HEK293 (cell line): ENCODE measurements around the gene DST.

Experiments used
- EGR2 ChIP-seq: fragments of 450-650 bp; formaldehyde crosslinking; IDR thresholded peaks from 2 replicates; pipeline ENCODE4 v1.5.1; 2016; ENCODE audit warnings: low read depth, missing biosample characterization, missing genetic modification characterization
- HOXD13 ChIP-seq: sonication (generic); formaldehyde crosslinking; IDR thresholded peaks from 2 replicates; pipeline ENCODE4 v1.8.0; 2022; ENCODE audit warnings: missing genetic modification reagents, borderline replicate concordance
- KLF7 ChIP-seq: fragments of 450-650 bp; formaldehyde crosslinking; IDR thresholded peaks from 2 replicates; pipeline ENCODE4 v1.5.1; 2016; ENCODE audit warnings: missing biosample characterization, missing genetic modification characterization, borderline replicate concordance
- OSR2 ChIP-seq: fragments of 450-650 bp; formaldehyde crosslinking; IDR thresholded peaks from 2 replicates; pipeline ENCODE4 v1.5.1; 2016; ENCODE audit warnings: missing biosample characterization, missing genetic modification characterization
- ZBTB1 ChIP-seq: fragments of 450-650 bp; formaldehyde crosslinking; IDR thresholded peaks from 2 replicates; pipeline ENCODE4 v1.5.1; 2016; ENCODE audit warnings: missing biosample characterization, missing genetic modification characterization
- ZEB2 ChIP-seq: fragments of 450-650 bp; formaldehyde crosslinking; IDR thresholded peaks from 2 replicates; pipeline ENCODE4 v1.5.1; 2016; ENCODE audit warnings: missing biosample characterization, missing genetic modification characterization
- ZIC2 ChIP-seq: fragments of 450-650 bp; formaldehyde crosslinking; IDR thresholded peaks from 2 replicates; pipeline ENCODE4 v1.5.1; 2016; ENCODE audit warnings: missing biosample characterization, missing genetic modification characterization
- ZNF114 ChIP-seq: fragments of 450-650 bp; formaldehyde crosslinking; IDR thresholded peaks from 2 replicates; pipeline ENCODE4 v1.5.0; 2017; ENCODE audit warnings: missing biosample characterization, missing genetic modification characterization
- ZNF174 ChIP-seq: fragments of 450-650 bp; formaldehyde crosslinking; IDR thresholded peaks from 2 replicates; pipeline ENCODE4 v1.5.0; 2017; ENCODE audit warnings: missing biosample characterization, mild to moderate bottlenecking, missing genetic modification characterization
- ZNF211 ChIP-seq: fragments of 450-650 bp; formaldehyde crosslinking; IDR thresholded peaks from 2 replicates; pipeline ENCODE4 v1.5.1; 2016; ENCODE audit warnings: low read depth, missing biosample characterization, missing genetic modification characterization
- ZNF239 ChIP-seq: fragments of 450-650 bp; formaldehyde crosslinking; IDR thresholded peaks from 2 replicates; pipeline ENCODE4 v1.5.1; 2016; ENCODE audit warnings: missing biosample characterization, missing genetic modification characterization
- ZNF248 ChIP-seq: fragments of 450-650 bp; formaldehyde crosslinking; IDR thresholded peaks from 2 replicates; pipeline ENCODE4 v1.5.1; 2017; ENCODE audit warnings: missing biosample characterization, missing genetic modification characterization
- ZNF354C ChIP-seq: fragments of 450-650 bp; formaldehyde crosslinking; IDR thresholded peaks from 2 replicates; pipeline ENCODE4 v1.5.1; 2016; ENCODE audit warnings: missing biosample characterization, missing genetic modification characterization, low read depth, borderline replicate concordance
- ZNF366 ChIP-seq: fragments of 450-650 bp; formaldehyde crosslinking; conservative IDR thresholded peaks from 2 replicates; pipeline ENCODE4 v1.5.1; 2016; ENCODE audit warnings: missing biosample characterization, missing genetic modification characterization
- ZNF48 ChIP-seq: fragments of 450-650 bp; formaldehyde crosslinking; IDR thresholded peaks from 2 replicates; pipeline ENCODE4 v1.5.1; 2016; ENCODE audit warnings: missing biosample characterization, missing genetic modification characterization
- ZNF529 ChIP-seq: fragments of 450-650 bp; formaldehyde crosslinking; IDR thresholded peaks from 2 replicates; pipeline ENCODE4 v1.5.1; 2017; ENCODE audit warnings: missing genetic modification characterization, missing biosample characterization; ENCODE audit not compliant: insufficient replicate concordance
- ZNF549 ChIP-seq: fragments of 450-650 bp; IDR thresholded peaks from 2 replicates; pipeline ENCODE4 v1.5.1; 2018; ENCODE audit warnings: missing biosample characterization, missing genetic modification characterization, mild to moderate bottlenecking, inconsistent platforms, moderate library complexity
- ZNF558 ChIP-seq: fragments of 450-650 bp; formaldehyde crosslinking; IDR thresholded peaks from 2 replicates; pipeline ENCODE4 v1.5.1; 2016; ENCODE audit warnings: missing biosample characterization, missing genetic modification characterization
- ZNF624 ChIP-seq: fragments of 450-650 bp; formaldehyde crosslinking; IDR thresholded peaks from 2 replicates; pipeline ENCODE4 v1.5.1; 2017; ENCODE audit warnings: missing biosample characterization, missing genetic modification characterization
- ZNF626 ChIP-seq: fragments of 450-650 bp; sonication (Bioruptor Pico); formaldehyde crosslinking; IDR thresholded peaks from 2 replicates; pipeline ENCODE4 v1.5.1; 2018; ENCODE audit warnings: missing biosample characterization, missing genetic modification characterization, inconsistent platforms
- ZNF629 ChIP-seq: fragments of 450-650 bp; formaldehyde crosslinking; IDR thresholded peaks from 2 replicates; pipeline ENCODE4 v1.5.1; 2017; ENCODE audit warnings: missing biosample characterization, missing genetic modification characterization
- ZNF658 ChIP-seq: fragments of 450-650 bp; formaldehyde crosslinking; IDR thresholded peaks from 2 replicates; pipeline ENCODE4; 2016; ENCODE audit warnings: missing biosample characterization, missing genetic modification characterization
- ZNF664 ChIP-seq: fragments of 450-650 bp; formaldehyde crosslinking; IDR thresholded peaks from 2 replicates; pipeline ENCODE4 v1.5.1; 2016; ENCODE audit warnings: missing biosample characterization, missing genetic modification characterization
- ZNF768 ChIP-seq: fragments of 450-650 bp; formaldehyde crosslinking; IDR thresholded peaks from 2 replicates; pipeline ENCODE4 v1.5.1; 2018; ENCODE audit warnings: missing biosample characterization, mild to moderate bottlenecking, missing genetic modification characterization
- ZNF776 ChIP-seq: fragments of 450-650 bp; formaldehyde crosslinking; IDR thresholded peaks from 2 replicates; pipeline ENCODE4 v1.5.0; 2017; ENCODE audit warnings: missing biosample characterization, missing genetic modification characterization, borderline replicate concordance
- ZNF837 ChIP-seq: fragments of 450-650 bp; formaldehyde crosslinking; IDR thresholded peaks from 2 replicates; pipeline ENCODE4 v1.5.1; 2016; ENCODE audit warnings: missing biosample characterization, missing genetic modification characterization
- TF ChIP-seq, protein P1 (sequence below): fragments of 450-650 bp; IDR thresholded peaks from 2 replicates; pipeline ENCODE4 v1.5.1; 2018; ENCODE audit warnings: missing biosample characterization, mild to moderate bottlenecking, missing genetic modification characterization
- TF ChIP-seq, protein P2 (sequence below): fragments of 450-650 bp; formaldehyde crosslinking; IDR thresholded peaks from 2 replicates; pipeline ENCODE4 v1.5.1; 2016; ENCODE audit warnings: missing biosample characterization, missing genetic modification characterization
- TF ChIP-seq, protein P3 (sequence below): fragments of 450-650 bp; formaldehyde crosslinking; IDR thresholded peaks from 2 replicates; pipeline ENCODE4; 2016; ENCODE audit warnings: missing biosample characterization, missing genetic modification characterization
- TF ChIP-seq, protein P4 (sequence below): fragments of 450-650 bp; formaldehyde crosslinking; IDR thresholded peaks from 2 replicates; pipeline ENCODE4 v1.5.1; 2016; ENCODE audit warnings: missing biosample characterization, missing genetic modification characterization
- TF ChIP-seq, protein P5 (sequence below): fragments of 450-650 bp; formaldehyde crosslinking; IDR thresholded peaks from 2 replicates; pipeline ENCODE4 v1.5.1; 2016; ENCODE audit warnings: missing biosample characterization, missing genetic modification characterization

Gene DST

GRCh38 chr6:56542364-56543331 is 100.0 kb downstream of the DST start (continued):
- TF ChIP-seq ZNF664 = no peak
- no peak for TF ChIP-seq ZNF248
- TF ChIP-seq ZNF629 = peak; percentile 93
- TF ChIP-seq ZNF837 (tag by site-specific recombination) = peak; percentile 56; the same call in 1 of the 2 replicates
- TF ChIP-seq ZNF211 = no peak
- no peak for TF ChIP-seq KLF7
- no peak for TF ChIP-seq ZBTB1
- TF ChIP-seq EGR2 (tag by site-specific recombination) = no peak; the same call in 1 of the 2 replicates
- TF ChIP-seq, protein P1, sequence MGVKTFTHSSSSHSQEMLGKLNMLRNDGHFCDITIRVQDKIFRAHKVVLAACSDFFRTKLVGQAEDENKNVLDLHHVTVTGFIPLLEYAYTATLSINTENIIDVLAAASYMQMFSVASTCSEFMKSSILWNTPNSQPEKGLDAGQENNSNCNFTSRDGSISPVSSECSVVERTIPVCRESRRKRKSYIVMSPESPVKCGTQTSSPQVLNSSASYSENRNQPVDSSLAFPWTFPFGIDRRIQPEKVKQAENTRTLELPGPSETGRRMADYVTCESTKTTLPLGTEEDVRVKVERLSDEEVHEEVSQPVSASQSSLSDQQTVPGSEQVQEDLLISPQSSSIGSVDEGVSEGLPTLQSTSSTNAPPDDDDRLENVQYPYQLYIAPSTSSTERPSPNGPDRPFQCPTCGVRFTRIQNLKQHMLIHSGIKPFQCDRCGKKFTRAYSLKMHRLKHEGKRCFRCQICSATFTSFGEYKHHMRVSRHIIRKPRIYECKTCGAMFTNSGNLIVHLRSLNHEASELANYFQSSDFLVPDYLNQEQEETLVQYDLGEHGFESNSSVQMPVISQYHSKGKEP = no peak; the same call in none of the 2 replicates
- TF ChIP-seq, protein P2, sequence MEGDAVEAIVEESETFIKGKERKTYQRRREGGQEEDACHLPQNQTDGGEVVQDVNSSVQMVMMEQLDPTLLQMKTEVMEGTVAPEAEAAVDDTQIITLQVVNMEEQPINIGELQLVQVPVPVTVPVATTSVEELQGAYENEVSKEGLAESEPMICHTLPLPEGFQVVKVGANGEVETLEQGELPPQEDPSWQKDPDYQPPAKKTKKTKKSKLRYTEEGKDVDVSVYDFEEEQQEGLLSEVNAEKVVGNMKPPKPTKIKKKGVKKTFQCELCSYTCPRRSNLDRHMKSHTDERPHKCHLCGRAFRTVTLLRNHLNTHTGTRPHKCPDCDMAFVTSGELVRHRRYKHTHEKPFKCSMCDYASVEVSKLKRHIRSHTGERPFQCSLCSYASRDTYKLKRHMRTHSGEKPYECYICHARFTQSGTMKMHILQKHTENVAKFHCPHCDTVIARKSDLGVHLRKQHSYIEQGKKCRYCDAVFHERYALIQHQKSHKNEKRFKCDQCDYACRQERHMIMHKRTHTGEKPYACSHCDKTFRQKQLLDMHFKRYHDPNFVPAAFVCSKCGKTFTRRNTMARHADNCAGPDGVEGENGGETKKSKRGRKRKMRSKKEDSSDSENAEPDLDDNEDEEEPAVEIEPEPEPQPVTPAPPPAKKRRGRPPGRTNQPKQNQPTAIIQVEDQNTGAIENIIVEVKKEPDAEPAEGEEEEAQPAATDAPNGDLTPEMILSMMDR = peak; percentile 92
- TF ChIP-seq ZNF114 (tag by site-specific recombination) = no peak
- TF ChIP-seq ZNF239 = no peak
- no peak for TF ChIP-seq ZNF174
- no peak for TF ChIP-seq ZNF776 (tag by site-specific recombination)
- no peak for TF ChIP-seq ZNF768
- TF ChIP-seq ZNF624 (tag by site-specific recombination) = no peak
- TF ChIP-seq, protein P3, sequence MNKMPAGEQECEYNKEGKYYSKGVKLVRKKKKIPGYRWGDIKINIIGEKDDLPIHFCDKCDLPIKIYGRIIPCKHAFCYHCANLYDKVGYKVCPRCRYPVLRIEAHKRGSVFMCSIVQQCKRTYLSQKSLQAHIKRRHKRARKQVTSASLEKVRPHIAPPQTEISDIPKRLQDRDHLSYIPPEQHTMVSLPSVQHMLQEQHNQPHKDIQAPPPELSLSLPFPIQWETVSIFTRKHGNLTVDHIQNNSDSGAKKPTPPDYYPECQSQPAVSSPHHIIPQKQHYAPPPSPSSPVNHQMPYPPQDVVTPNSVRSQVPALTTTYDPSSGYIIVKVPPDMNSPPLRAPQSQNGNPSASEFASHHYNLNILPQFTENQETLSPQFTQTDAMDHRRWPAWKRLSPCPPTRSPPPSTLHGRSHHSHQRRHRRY (tag by site-specific recombination) = no peak
- no peak for TF ChIP-seq HOXD13
- peak; percentile 92 for TF ChIP-seq ZIC2
- TF ChIP-seq, protein P4, sequence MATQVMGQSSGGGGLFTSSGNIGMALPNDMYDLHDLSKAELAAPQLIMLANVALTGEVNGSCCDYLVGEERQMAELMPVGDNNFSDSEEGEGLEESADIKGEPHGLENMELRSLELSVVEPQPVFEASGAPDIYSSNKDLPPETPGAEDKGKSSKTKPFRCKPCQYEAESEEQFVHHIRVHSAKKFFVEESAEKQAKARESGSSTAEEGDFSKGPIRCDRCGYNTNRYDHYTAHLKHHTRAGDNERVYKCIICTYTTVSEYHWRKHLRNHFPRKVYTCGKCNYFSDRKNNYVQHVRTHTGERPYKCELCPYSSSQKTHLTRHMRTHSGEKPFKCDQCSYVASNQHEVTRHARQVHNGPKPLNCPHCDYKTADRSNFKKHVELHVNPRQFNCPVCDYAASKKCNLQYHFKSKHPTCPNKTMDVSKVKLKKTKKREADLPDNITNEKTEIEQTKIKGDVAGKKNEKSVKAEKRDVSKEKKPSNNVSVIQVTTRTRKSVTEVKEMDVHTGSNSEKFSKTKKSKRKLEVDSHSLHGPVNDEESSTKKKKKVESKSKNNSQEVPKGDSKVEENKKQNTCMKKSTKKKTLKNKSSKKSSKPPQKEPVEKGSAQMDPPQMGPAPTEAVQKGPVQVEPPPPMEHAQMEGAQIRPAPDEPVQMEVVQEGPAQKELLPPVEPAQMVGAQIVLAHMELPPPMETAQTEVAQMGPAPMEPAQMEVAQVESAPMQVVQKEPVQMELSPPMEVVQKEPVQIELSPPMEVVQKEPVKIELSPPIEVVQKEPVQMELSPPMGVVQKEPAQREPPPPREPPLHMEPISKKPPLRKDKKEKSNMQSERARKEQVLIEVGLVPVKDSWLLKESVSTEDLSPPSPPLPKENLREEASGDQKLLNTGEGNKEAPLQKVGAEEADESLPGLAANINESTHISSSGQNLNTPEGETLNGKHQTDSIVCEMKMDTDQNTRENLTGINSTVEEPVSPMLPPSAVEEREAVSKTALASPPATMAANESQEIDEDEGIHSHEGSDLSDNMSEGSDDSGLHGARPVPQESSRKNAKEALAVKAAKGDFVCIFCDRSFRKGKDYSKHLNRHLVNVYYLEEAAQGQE (tag by site-specific recombination) = peak; percentile 66; the same call in 1 of the 2 replicates
- TF ChIP-seq ZNF529 (tag by site-specific recombination) = no peak
- no peak for TF ChIP-seq ZNF626
- peak; percentile 98 for TF ChIP-seq ZEB2 (tag by site-specific recombination)
- TF ChIP-seq OSR2 = peak; percentile 43; the same call in 1 of the 2 replicates
- TF ChIP-seq ZNF658 (tag by site-specific recombination) = no peak
- no peak for TF ChIP-seq ZNF354C (tag by site-specific recombination)
- no peak for TF ChIP-seq ZNF48 (tag by site-specific recombination)
- no peak for TF ChIP-seq ZNF558 (tag by site-specific recombination)
- TF ChIP-seq, protein P5, sequence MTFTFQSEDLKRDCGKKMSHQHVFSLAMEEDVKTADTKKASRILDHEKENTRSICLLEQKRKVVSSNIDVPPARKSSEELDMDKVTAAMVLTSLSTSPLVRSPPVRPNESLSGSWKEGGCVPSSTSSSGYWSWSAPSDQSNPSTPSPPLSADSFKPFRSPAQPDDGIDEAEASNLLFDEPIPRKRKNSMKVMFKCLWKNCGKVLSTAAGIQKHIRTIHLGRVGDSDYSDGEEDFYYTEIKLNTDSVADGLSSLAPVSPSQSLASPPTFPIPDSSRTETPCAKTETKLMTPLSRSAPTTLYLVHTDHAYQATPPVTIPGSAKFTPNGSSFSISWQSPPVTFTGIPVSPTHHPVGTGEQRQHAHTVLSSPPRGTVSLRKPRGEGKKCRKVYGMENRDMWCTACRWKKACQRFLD = no peak
- no peak for TF ChIP-seq ZNF549 (tag by site-specific recombination)
- TF ChIP-seq ZNF366 (tag by site-specific recombination) = peak; percentile 95
